ENCODE measurements around the gene ZDHHC11B.
"Not testable (repeated sequence)": the region's sequence is repeated elsewhere in the genome, so short reads cannot be mapped to it uniquely, and the experiment has no call there.

Gene ZDHHC11B

GRCh38 chr5:753567-754142 lies 30.9 kb downstream of the ZDHHC11B start:
- DNase-seq (ENCODE audit: low read depth, low spot score), result not testable (repeated sequence)

DNA sequence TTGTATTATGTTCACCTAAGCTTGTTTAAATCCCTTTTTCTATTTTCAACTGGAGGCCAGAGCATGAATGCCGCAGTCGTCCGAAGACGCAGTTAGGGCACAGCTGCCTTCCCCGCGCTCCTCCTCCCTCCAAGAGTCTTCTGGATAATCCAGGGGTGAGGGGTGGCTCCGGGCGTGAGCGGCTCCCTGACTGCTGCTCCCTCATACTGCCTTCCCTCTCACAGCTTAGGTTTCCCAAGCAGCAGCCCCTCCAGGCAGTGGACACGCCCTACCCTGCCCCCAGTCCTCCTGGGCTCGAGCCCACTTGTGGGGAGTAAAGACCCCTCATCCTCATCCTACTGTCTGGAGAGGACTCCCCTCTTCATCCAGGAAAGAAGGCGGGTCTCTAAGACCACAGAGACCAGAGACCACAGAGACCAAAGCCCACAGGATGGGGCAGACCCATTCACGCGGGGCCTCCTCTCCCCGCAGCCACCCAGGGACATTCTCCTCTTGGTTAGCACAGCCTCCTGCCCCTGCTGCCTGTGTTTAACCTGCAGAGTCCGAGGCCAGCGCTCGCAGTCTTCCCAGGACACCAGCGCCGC lies 31.9 kb downstream of the ZDHHC11B start:
- not testable (repeated sequence) for DNase-seq (ENCODE audit: low read depth, low spot score)

DNA sequence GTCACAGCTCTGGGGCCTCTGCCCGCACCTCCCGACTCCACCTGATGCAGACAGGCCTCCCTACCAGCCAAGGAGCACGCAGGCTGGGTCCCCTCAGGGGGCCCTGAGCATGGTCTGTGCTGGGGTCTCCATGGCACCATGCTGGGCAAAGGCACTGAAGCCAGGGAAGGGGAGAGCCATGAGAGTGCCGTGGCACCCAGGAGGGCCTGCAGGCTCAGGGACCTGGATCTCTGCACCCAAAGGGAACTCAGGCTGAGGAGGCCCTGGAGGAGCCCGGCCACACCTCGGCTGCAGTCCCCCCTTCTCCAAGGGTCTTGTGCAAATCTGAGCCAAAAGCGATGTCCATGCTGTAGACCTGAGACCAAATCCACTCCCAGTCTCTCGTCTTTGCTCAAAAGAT lies 32.5 kb downstream of the ZDHHC11B start:
- not testable (repeated sequence) for DNase-seq (ENCODE audit: low read depth, low spot score)

DNA sequence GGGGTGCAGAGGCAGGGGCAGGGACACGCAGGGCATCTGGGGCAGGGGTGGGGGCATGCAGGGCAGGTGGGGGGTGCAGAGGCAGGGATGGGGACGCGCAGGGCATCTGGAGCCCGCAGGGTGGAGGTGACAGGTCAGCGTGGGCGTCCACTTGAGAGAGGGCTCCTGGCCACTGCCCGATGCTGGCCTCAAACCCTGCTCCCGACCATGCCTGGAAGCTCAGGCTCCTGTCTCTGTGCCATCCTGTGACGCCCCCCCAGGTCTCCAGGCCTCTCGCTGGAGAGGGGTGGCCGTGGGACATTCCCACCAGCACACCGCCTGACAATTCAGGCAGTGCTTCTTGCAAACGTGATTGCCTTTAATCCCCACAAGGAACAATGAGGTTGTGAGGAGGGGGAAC lies 33.0 kb downstream of the ZDHHC11B start:
- DNase-seq (ENCODE audit: low read depth, low spot score), result no peak

- DNase-seq (ENCODE audit: low read depth, low spot score), result peak; percentile 1
Observed at GRCh38 chr5:750226-750625, 34.3 kb downstream of the ZDHHC11B start.

DNA sequence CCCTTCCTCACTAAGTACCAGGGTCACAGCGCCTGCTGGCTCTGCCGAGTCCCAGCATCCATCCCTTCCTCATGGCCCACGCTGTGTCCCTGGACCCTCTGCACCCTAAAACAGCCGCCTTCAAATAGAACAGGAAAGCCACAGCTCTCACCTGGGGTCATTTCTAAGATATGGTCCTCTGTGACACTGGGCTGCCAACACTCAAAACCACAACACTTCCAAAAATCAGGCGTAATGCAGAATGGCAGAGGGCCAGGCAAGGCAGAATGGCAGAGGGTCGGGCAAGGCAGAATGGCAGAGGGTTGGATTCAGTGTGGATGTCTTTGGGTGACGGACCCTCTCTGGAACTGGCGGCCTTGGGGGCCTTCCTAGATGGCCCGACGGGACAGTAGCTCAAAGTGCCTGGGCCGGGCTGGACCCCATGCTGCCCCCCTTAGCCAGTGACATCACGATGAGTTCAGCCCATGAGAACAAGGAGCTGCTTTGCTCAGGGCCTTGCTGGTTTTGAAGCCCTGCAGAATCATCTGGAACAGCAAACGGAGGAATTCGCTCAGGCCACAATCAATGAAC lies 35.3 kb downstream of the ZDHHC11B start:
- DNase-seq (ENCODE audit: low read depth, low spot score), result peak; percentile 0

- DNase-seq (ENCODE audit: low read depth, low spot score), result not testable (repeated sequence)
Observed at GRCh38 chr5:748011-748980, 36.2 kb downstream of the ZDHHC11B start.

DNA sequence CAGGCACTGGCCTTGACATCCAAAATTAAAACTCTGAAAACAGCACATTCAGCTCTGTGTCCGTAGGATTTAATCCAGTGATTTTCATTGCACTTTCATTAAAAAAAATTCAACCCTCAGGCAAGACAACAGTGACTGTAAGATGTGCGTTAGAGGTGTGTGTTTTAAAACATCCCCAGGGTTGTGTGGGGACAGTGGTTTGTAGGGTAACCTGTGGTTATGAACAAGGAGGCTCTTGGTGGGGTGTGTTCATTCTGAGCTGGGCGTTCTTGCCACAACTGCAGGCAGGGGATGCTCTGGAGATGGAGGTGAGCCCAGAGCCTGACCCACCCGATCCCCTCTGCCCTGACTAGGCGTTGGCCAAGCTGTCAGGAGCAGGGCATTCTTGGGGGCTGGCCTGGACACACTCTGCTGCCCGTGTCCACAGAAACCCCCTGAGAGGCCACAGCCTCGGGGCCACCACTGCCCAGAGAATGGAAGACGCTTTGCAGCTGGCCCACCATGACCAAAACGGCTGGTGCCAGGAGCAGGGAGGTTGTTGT lies 37.2 kb downstream of the ZDHHC11B start:
- not testable (repeated sequence) for DNase-seq (ENCODE audit: low read depth, low spot score)

DNA sequence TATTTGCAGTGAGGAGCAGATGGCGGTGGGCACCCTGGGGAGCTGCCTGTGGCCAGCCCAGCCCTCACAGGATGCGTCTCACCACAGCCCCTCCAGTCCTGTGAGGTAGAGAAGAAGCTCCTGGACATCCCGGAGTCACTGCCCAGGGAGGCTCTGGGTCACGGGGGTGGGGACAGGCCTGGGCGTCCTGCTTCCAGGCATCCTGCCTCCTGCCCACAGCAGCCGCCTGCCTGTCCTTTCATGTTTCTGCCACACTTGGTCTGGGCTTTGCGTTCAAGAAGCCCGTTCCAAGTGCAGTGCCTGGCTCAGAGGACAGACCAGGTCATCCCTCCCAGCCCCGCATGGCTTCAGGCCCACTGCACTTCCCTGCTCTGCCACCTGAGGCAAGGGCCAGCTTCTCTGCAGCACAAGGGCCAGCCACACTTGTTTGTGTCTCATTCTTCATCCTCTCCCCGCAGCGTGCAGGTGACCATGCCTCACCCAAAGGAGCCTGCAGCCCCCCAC lies 38.2 kb downstream of the ZDHHC11B start:
- peak; percentile 34 for DNase-seq (ENCODE audit: low read depth, low spot score)

- DNase-seq (ENCODE audit: low read depth, low spot score), result not testable (repeated sequence)
Observed at GRCh38 chr5:745272-746142, 39.0 kb downstream of the ZDHHC11B start.

DNA sequence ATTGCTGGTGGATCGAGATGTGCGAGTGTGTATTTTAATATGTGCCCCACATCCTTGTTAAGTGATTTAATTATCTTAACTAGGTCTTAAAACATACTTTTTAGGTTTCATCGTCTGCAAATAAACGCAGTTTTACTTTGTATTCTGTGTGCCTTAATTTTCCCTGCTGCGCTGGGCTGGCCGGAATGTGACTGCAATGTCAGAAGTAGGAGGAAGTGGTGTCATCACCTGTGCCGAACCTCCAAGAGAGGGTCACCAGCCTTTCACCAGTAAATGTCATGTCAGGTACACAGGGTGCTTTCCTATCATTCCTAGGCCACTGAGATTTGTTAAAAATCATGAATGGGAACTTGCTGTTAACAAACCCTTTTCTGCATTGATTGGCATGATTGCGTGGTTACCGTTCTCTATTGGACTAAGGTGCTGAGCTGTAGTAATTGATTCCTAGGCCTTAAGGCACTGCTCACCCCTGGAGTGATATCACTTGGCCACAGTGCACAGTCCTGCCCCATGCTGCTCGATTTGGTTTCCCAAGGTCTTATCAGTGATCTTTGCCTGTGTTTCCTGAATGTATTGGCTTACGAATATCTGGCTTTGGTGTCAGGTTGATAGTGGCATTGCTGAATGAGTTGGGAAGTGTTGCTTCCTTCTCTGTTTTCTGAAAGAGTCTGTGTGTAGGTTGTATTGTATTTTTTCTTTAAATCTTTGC lies 40.7 kb downstream of the ZDHHC11B start:
- not testable (repeated sequence) for DNase-seq (ENCODE audit: low read depth, low spot score)

- not testable (repeated sequence) for DNase-seq (ENCODE audit: low read depth, low spot score)
Observed at GRCh38 chr5:742276-742675, 42.3 kb downstream of the ZDHHC11B start.

DNA sequence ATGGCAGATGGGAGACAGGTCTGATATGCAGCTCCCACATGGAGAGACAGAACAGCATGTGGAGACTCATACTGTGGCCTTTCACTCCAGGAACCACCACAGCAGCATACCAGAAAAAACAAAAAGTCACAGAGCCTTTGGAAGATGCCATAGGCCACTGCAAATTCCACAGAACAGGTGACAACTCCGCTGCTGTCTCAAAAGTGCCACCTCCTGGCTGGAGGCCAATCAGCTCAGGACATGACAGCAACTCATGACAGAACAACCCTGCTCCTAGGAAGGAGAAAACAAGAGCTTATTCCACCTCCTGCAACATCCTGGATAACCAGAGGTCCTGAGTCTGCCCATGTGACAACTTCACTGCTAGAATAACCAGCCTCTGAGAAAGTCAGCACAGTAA lies 50.4 kb downstream of the ZDHHC11B start:
- DNase-seq (ENCODE audit: low read depth, low spot score), result not testable (repeated sequence)

GRCh38 chr5:732754-733454 lies 51.6 kb downstream of the ZDHHC11B start:
- not testable (repeated sequence) for DNase-seq (ENCODE audit: low read depth, low spot score)

GRCh38 chr5:729225-729624 lies 55.3 kb downstream of the ZDHHC11B start:
- DNase-seq (ENCODE audit: low read depth, low spot score), result not testable (repeated sequence)

GRCh38 chr5:727087-727486 lies 57.4 kb downstream of the ZDHHC11B start:
- peak; percentile 71 for DNase-seq (ENCODE audit: low read depth, low spot score)

DNA sequence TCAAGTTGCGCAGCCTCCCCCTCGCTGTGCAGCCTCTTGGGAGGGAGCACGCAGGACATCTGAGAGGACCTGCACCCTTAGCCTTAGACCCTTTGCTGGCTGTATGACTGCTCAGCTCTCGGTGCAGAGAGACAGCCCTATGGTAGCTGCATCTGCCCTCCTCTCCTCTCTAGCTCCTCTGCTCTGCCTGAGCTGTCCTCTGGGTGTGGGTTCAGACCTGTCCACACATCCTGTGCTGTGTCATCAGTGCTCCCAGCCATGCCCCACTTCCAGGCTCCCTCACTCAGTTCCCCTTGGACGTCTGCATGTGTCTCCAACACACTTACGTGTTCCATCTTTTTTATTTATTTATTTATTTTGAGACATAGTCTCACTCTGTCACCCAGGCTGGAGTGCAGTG lies 60.7 kb downstream of the ZDHHC11B start:
- not testable (repeated sequence) for DNase-seq (ENCODE audit: low read depth, low spot score)

DNA sequence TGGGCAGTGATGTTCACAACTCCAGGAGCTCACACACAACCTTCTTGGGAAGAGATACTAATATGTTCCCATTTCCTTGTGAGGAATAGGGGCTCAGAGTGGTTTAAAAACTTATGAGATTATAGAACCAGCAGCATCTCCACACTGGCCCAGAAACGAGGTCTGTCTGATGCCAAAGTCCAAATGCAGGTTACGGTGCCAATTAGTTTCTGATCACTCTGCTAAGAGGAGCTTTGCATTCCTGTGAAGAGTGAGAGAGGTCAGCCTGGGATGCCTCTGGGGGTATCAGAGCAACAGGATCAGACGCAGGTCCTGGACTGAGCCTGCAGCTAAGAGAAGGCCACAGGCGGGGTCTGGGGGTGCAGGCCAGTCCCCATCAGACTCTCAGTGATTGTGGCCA lies 61.2 kb downstream of the ZDHHC11B start:
- not testable (repeated sequence) for DNase-seq (ENCODE audit: low read depth, low spot score)

- DNase-seq (ENCODE audit: low read depth, low spot score), result not testable (repeated sequence)
Observed at GRCh38 chr5:719379-719778, 65.2 kb downstream of the ZDHHC11B start.
